HG02798 (cell line): Measurements from ENCODE around the gene IFT57.

ENCODE experiments used
- ATAC-seq: cut with Tn5 transposase; IDR thresholded peaks from one replicate; pipeline ENCODE4 v1.9.1; 2021; ENCODE audit warnings: mild to moderate bottlenecking; ENCODE audit not compliant: unreplicated experiment, poor library complexity

Gene IFT57

DNA sequence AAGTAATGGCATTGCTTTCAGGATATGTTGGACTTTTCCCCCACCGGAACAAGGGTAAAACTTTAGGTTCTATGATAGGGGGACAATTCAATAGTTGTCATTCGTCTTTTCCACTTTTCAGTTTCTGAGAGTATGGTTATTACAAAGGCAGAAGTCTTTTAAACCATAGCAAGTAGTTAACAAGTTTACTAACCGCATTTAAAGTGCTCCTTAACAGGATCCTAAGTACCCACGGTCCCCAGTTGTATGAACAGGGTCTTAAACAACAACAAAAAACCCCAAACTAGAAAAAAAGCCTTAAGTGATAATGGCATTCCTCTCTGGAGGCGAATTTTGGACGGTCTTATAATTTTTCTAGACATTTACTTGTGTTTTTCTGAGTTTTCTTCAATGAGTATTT lies 831 bp downstream of the IFT57 start:
- ATAC-seq: no peak

DNA sequence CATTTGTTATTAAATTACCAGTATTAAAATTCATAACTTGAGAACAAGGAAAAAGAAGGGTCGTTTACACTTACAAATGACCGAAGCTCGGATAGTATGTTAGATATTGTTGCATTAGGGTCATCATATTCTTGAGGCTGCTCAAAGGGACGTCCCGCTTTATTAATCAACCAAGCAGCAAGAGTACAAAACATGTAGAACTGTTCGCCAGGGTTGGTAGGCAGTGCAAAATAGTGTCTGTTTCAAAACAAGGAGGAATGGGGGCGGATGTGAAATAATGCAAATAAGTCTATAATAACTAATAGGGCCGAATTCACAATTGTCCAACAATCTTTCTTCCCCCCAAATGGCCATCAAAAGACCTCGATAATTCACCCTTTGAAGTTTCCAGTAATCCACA lies 2.9 kb downstream of the IFT57 start:
- no peak for ATAC-seq

DNA sequence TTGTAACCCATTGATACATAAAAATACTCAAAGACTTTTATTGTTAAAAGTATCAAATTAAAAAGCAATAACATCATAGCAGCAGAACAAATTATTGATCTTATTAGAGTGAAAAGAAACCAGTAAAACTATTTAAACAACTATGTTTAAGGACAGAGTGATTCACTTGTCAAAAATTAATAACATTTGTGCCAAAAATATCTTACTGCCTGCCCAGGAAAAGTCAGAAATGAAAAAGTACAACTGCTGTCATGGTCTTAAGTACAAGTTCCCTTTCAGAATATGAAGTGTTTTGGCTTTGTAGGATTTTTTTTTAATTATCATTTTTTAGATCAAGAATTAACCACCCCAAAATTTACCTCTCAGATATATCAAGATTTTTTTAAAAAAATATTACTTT lies 3.4 kb downstream of the IFT57 start:
- ATAC-seq: no peak

DNA sequence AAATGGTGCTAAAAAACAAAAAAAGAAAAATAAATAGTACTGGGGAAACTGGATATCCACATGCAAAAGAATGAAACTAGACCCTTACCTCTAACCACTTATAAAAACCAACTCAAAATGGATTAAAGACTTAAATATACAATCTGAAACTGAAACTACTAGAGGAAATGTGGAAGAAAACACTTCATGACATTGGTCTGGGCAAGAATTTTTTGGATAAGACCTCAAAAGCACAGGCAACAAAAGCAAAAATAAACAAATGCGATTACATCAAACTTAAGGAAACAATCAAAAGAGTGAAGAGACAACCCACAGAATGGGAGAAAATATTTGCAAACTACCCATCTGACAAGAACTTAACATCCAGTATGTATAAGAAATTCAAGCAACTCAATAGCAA lies 6.4 kb downstream of the IFT57 start:
- ATAC-seq: no peak

DNA sequence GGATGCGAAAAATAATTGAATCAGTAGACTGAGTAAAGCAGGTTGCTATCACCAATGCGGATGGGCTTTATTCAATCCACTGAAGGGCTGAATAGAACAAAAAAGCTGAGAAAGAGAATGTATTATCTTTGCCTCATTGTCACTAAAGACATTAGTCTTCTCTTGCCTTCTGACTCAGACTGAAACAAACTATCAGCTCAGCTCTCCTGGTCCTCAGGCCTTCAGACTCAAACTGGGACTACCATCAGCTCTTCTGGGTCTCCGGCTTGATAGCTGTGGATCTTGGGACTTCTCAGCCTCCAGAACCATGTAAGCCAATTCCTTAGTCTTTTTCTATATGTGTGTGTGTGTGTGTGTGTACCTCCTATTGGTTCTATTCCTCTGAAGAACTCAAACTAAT lies 12.6 kb downstream of the IFT57 start:
- ATAC-seq: peak; percentile 61

DNA sequence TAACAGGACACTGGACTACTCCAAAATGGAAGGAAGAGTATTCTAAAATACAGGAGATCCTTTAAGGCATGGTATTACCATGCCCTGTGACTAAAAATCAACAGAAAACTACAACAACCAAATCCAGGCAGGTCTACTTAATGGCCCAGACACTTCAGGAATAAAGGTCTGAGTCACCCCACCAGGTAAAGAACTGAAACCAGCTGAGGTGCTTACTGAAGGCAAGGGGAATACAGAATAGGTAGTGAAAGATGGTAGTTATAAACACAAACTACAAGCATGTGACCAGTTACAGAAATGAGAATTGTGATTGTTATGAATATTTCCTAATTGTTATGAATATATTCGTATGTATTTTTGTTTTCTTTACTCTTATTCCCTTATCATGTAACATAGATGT lies 13.4 kb downstream of the IFT57 start:
- ATAC-seq: peak; percentile 88

DNA sequence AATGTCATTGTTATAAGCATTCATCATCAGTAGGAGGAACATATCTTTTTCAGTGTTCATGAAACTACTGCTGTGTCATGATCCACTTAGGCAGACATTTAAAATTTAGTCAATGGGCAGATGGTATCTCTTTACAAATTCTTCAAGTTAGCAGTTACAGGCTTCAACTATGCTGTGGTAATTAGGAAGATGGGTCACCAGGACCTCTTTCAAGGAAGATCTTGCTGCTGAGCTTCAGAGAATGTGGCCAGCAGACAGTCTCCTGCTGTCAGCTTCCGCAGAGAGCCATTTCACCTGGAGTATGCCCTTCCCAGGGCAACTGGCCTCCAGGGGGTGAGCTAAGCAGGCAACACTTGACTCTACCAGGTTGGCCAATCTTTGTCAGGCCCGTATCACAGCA lies 19.4 kb downstream of the IFT57 start:
- ATAC-seq: no peak

DNA sequence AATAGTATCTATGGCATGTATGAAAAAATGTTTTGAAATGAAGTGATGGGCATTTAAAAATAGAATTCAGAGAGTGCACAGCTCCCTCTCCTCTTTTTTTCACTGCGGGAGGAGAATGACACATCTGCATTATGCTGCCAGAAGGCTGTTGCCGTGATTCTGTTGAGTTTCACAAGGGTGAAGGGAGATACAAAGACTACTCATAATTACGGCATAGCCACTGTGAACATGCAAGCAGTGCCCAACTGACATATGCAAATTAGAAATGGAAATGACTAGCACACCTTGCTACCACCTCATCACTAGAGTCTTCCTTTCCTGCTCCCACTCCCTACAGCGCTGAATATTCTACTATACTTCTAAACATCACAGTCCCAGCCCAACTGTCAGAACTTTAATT lies 20.1 kb downstream of the IFT57 start:
- no peak for ATAC-seq

DNA sequence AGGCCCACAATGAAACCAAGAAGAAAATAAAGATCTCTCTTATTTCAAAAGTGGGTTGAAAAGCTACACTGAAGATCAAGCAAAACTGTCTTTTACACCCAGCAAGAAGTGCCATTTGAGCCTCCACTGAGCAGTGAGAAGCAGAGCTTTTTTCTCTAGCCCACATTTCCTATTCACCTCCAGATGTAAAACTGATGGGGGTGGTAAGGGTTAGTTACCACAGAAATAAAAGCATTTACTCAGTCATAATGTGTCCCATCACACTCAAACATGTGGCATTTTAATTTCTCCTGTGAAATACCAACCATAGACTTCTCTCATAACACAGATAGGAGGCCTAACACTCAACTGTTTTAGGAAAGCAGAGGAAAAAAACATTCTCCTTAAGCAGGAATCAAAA lies 21.0 kb downstream of the IFT57 start:
- ATAC-seq: no peak

DNA sequence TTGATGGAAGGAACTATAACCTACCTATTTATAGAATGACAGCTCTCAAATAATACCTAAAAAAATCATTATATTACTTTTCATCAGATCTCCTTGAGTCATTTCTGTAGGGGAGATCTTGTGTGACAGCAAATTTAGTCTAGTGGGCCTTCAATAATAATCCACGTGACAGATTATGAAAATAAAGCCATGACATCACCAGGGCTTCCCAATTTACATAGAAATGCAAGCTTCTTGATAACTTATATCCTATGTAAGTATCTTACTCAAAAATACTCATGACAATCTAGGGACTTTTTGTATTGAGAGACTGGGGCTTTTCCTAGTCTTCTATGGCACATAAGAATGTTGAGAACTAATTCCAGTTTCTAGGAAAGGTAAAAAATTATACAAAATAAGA lies 21.6 kb downstream of the IFT57 start:
- no peak for ATAC-seq

DNA sequence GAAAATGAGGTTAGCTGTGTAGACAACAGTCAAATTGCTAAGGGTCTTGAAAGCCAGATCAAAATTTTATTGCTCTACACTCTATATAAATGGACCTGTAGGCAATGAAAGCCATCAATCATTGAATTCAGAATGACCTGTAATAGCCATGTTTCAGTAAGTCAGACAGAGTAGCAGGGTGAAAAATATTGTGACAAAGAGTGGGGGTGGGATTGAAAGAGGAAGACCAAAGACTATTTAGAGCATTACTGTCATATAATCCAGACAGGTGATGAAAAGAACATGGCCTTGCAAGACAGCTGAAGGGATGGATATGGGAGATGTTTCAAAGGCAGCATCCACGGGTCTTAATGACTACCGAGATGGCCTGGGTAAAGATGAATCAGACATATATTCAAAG lies 22.2 kb downstream of the IFT57 start:
- no peak for ATAC-seq

DNA sequence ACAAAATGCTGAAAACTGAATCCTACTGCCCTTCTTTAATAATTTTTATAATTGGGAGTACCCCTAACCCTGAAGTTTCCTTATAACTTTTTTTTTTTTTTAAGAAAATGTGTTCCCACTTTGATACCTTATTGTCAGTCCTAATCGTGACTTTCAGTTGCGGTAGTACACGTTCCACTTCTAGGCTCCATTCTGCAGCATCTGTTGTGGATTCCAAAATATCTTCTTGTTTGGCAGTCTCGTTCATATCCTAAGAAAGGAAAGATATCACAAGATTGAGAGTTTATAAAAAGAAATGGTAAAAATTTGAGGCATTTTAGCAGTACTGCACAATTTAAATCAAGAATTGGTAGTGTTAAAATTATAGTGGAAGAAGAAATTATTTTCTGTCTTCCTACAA lies 30.8 kb downstream of the IFT57 start:
- no peak for ATAC-seq

DNA sequence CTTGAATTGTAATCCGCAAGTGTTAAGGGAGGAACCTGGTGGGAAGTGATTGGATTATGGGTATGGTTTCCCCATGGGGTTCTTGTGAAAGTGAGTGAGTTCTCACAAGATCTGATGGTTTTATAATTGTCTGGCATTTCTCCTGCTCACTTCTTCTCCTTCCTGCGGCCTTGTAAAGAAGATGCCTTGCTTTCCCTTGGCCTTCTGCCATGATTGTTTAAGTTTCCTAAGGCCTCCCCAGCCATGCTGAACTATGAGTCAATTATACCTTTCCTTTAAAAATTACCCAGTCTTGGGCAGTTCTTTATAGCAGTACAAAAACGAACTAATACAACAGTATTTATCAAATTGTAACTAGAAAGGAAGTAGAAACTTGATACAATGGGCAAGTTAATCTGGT lies 31.9 kb downstream of the IFT57 start:
- no peak for ATAC-seq

DNA sequence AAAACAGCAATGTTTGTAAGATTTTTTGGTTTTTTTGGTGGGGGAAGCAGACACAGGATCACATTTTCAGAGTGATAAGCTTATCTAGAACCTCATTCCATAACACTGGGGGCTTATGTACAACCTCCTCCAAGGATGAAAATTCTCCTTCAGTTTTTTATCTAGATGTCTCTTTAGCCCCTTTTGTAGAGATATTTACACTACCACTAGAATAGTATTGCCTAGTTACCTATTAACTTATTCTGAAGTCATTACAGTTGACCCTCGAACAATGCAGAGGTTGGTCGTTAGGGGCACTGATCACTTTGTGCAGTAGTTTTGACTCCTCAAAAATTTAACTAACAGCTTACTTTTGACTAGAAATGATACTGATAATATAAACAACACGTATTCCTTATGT lies 32.8 kb downstream of the IFT57 start:
- no peak for ATAC-seq

DNA sequence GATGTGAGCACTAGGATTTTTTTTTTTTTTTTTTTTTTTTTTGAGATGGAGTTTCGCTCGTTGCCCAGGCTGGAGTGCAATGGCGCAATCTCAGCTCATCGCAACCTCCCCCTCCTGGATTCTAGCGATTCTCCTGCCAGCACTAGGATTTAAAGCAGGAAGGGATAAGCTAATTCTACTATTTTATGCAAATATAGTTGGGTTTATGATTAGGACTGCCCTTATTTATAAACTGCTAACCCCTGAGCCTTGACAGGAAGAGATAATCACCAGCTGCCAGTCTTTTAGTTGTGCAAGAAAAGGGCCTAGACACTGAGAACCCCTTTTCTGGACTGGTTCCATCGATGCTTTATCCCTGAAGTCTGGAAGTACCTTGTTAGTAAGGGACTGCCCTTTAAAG lies 36.7 kb downstream of the IFT57 start:
- no peak for ATAC-seq

DNA sequence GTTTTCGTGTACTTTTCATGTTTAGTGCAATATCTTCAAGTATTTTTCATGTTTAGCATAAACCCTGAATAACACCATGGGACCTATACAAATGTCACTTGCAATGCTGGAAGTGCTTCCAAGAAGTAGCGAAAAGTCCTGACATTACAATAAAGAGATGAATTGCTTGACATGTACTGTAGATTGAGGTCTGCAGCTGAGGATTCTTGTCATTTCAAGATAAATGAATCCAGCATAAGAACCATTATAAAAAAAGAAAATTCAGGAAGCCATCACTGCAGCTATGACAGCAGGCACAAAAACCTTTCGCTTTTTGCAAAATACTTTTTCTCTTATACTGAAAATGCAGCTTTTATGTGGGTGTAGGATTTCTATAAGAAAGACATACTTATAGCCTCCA lies 37.4 kb downstream of the IFT57 start:
- no peak for ATAC-seq

DNA sequence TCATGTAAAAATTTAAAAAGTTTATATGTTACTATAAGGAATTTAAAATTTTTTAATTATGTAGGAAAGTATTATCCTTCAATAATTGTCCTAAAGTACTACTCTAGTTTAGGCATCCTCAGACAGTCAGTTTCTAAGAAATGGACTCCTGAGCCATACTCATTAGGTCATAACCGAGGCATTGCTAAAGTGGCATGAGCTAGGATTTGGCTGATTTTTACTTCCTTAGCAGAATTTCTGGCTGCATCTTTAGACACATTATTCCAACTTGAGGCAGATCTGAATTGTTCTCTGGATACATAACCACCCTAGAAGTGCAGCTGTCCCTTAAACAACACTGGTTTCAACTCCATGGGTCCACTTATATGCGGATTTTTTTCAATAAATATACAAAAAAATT lies 38.3 kb downstream of the IFT57 start:
- no peak for ATAC-seq

DNA sequence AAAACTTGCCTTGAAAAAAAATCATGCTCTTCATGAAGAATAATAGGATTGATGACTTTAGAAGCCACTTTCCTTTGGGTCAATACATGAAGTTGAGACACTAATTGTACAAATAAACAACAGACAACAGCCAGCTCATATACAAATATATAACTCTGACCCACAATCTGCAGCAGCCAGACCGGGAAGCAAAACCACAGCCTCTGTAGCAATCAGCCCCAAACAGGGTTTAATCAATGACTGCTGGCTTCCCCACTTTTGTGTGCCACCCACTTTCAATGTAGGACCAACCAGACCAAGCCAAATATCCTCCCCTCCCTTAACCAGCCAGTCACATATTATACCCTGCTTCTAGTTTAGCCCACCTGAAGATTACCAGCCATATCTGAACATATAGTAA lies 39.0 kb downstream of the IFT57 start:
- no peak for ATAC-seq

DNA sequence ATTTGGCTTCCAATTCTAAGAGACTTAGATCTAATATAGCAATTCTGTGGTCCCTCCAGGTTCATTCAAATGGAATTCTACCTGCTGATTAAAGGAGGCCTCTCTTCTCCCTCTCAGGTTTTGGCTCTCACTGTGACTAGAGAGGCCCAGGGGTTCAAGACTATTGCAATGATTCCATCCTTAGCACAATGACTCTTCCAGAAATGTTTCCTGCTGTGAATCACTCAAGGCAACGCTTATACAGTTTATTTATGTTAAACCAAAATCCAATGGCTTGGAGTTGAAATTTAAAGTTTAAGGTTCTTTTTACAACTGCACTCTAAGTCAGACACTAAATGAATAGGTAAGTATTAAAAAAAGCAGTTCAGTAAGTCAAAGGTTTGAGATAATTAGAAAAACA lies 39.9 kb downstream of the IFT57 start:
- no peak for ATAC-seq

DNA sequence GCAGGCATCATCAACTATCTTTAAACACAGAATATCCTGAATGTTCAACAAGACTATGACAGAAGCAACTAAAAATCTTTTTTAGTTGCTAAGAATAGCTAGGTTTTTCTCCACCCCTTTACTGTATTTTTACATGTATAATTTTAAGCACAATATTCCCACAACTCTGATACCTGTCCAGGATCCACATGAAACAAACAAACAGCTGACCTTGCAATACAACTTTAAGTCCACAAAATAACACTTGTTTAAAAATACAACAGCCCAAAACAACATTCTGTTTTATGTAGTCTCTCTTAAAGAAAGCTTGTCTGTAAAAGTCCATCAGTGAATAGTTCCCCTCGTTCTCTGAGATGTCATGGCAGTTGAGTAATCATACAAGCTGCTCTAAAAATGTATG lies 41.1 kb downstream of the IFT57 start:
- no peak for ATAC-seq

DNA sequence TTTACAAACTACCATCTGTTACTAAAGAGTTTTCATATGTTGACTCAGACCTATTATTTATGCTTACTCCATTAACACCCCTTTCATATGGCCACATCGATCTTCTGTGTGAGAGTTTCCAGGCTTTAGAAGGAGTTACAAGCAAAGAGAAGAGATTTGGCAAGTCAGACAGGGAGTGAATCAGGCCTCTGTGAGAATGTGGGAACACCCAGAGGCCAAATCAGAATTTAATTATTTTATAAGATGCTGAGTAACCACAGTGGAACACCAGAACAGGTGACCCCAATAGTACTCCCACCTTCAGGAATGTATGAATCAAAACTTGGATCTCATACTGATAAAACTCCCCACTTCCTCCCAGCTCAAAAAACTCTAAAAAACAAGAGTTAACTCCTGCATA lies 42.0 kb downstream of the IFT57 start:
- ATAC-seq: no peak

DNA sequence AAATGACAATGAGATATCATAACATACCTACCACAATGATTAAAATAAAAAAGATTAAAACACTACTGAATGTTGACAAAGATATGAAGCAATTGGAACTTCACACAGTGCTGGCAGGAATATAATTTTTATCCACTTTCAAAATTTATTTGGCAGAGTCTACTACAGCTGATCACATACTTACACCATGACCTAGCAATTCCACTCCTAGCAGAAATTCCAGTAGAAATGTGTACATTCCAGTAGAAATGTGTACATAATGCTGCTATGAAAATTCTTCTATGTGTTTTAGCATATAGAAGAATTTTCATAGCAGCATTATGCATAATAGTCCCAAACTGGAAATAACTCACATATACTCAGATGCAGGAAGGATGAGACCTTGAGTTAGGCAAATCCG lies 43.5 kb downstream of the IFT57 start:
- no peak for ATAC-seq

DNA sequence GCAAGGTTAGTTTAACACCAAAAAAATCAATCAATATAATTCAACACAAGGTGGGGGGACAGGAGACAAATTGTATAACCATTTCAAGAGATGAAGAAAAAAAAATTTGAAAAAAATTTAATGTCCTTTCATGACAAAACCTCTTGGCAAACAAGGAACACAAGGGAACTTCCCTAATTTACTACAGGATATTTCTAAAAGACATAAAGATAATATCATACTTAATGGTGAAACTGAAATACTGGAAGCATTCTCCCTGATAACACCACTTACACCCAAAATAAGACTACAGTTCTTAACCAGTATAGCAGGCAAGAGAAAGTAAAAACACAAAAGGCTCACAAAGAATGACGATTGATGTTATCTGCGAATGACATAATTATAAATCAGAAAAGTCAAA lies 44.7 kb downstream of the IFT57 start:
- no peak for ATAC-seq

DNA sequence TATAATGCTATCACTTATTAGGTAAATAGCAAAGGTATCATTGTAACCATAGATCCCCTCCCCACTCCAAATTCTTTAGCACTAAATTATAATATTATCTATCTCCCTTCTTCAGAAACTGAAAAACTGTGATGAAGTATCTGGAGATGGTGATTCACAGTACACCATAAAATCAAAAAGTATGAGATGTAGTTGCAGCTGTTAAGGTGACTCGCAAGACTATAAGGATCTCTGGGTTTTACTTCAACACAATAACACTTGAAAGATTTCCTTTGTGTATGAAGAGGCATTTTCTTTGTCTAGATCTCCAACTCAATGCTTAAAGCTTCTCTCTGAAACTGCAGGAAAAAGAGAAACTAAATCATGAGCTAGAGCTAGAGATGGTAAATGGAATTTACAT lies 46.9 kb downstream of the IFT57 start:
- ATAC-seq: no peak
